ENCODE data around the gene ZBTB9. TPM values are rescaled to one million over a fixed set of nuclear protein-coding genes. Genes with fewer than 3 reads are reported as not detected.

ZBTB9 gene
- total and polyA plus RNA-seq, 2 donors (not counting 1 experiment from before 2014, with no cell fraction given), result 2.9 to 11.8 TPM

DNA sequence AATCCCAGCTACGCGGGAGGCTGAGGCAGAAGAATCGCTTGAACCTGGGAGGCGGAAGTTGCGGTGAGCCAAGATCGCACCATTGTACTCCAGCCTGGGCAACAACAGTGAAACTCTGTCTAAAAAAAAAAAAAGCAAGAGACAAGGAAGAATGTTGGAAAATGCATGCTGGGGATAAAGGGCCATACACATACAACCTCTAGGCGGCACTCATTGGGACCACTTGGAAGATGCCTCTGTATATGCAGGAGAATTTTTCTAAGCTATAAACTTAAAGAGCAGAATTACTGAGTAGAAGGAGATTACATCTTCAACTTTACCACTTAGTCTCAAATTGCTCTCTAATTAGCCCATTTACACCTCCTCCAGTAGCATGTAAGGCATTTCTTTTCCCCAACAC lies 42.8 kb downstream of the ZBTB9 start:
- Mint-ChIP-seq H3K27me3 (peaks cover 5% of the 10 kb centered on the region), H3K4me1 (no peaks in the 10 kb centered on the region), H3K9me3 (ENCODE audit: insufficient read depth) (no peaks in the 10 kb centered on the region), H3K27ac (no peak overlapping the region), H3K4me3 (no peak overlapping the region)
- Histone ChIP-seq H2AFZ (ENCODE audit: insufficient read depth, low read depth, low read length, poor library complexity, severe bottlenecking) (no peak overlapping the region), H3K79me2 (ENCODE audit: control insufficient read depth, insufficient read depth, low read length) (no peaks in the 10 kb centered on the region), H3K9me3 (ENCODE audit: control extremely low read depth in 1 of 3, control insufficient read depth in 2 of 3, insufficient read depth in 1 of 3, low read length in 2 of 3) (no peaks in the 10 kb centered on the region), H3K4me2 (replicated peaks; ENCODE audit: low read depth, low read length, poor library complexity, severe bottlenecking) (no peak overlapping the region), H3K4me1 (ENCODE audit: control insufficient read depth in 2 of 2, insufficient read depth in 2 of 2, low read length in 2 of 2) (no peaks in the 10 kb centered on the region), H4K20me1 (ENCODE audit: control insufficient read depth, insufficient read depth, low read length, poor library complexity, severe bottlenecking) (no peaks in the 10 kb centered on the region), H3K4me3 (ENCODE audit: control extremely low read depth in 1 of 5, extremely low read depth in 1 of 5, insufficient read depth in 1 of 5, low read depth in 2 of 5, low read length in 4 of 5) (no peak overlapping the region), H3K27me3 (replicated peaks in 1 of 4; ENCODE audit: control extremely low read depth in 1 of 4, control insufficient read depth in 3 of 4, insufficient read depth in 4 of 4, low read length in 3 of 4) (no peaks in the 10 kb centered on the region), H3K36me3 (replicated peaks in 1 of 2; ENCODE audit: control extremely low read depth in 1 of 2, control insufficient read depth in 1 of 2, extremely low read depth in 1 of 2, insufficient read depth in 2 of 2, low read length in 1 of 2) (no peaks in the 10 kb centered on the region), H3K9ac (ENCODE audit: low read length) (no peak overlapping the region), H3K27ac (ENCODE audit: low read length in 2 of 2) (no peak overlapping the region)
- ChIA-PET POLR2A (no interaction called here), CTCF (interaction anchor here (0.7 kb wide), 1 partner anchor 123 kb away, joined by 3 read pairs; no protein-coding TSS in a partner anchor)
- ATAC-seq (ENCODE audit: low read depth), result no peak
- intact Hi-C loops (cut with micrococcal nuclease), result no loop called here
- TF ChIP-seq EZH2 (IDR thresholded peaks at IDR 0.05; ENCODE audit: borderline replicate concordance, insufficient read depth, low read depth, low read length, poor library complexity, severe bottlenecking) (no peak), CTCF (IDR thresholded peaks at IDR 0.05) (no peak)
- DNase-seq, result no peak
- 100% methylated on average over 3 of the region's 7 CpGs for WGBS (ENCODE audit: insufficient coverage)

- intact Hi-C loops (cut with micrococcal nuclease), result no loop called here
- H3K9ac ChIP-seq (ENCODE audit: low read length), result no peak overlapping the region
- ChIA-PET CTCF (no interaction called here), POLR2A (interaction anchor here (0.6 kb wide), 1 partner anchor 14 kb away, joined by 7 read pairs; no protein-coding TSS in a partner anchor)
- Mint-ChIP-seq H3K27me3 (peaks cover 12% of the 10 kb centered on the region), H3K27ac (no peak overlapping the region), H3K4me3 (no peak overlapping the region), H3K9me3 (ENCODE audit: insufficient read depth) (no peaks in the 10 kb centered on the region), H3K4me1 (no peaks in the 10 kb centered on the region)
- H3K27ac ChIP-seq (ENCODE audit: low read length in 2 of 2), result no peak overlapping the region
- H3K4me1 ChIP-seq (ENCODE audit: control insufficient read depth in 2 of 2, insufficient read depth in 2 of 2, low read length in 2 of 2), result no peaks in the 10 kb centered on the region
- DNase-seq (no peak), ATAC-seq (ENCODE audit: low read depth) (no peak)
- WGBS (ENCODE audit: insufficient coverage), result 90% methylated on average over 23 of the region's 23 CpGs
- no peak overlapping the region for H3K4me3 ChIP-seq (ENCODE audit: control extremely low read depth in 1 of 5, extremely low read depth in 1 of 5, insufficient read depth in 1 of 5, low read depth in 2 of 5, low read length in 4 of 5)
- H2AFZ ChIP-seq (ENCODE audit: insufficient read depth, low read depth, low read length, poor library complexity, severe bottlenecking), result no peak overlapping the region
- no peak for TF ChIP-seq EZH2 (IDR thresholded peaks at IDR 0.05; ENCODE audit: borderline replicate concordance, insufficient read depth, low read depth, low read length, poor library complexity, severe bottlenecking)
- TF ChIP-seq CTCF (IDR thresholded peaks at IDR 0.05), result no peak
- no peaks in the 10 kb centered on the region for H3K36me3 ChIP-seq (replicated peaks in 1 of 2; ENCODE audit: control extremely low read depth in 1 of 2, control insufficient read depth in 1 of 2, extremely low read depth in 1 of 2, insufficient read depth in 2 of 2, low read length in 1 of 2)
- H3K4me2 ChIP-seq (replicated peaks; ENCODE audit: low read depth, low read length, poor library complexity, severe bottlenecking), result no peak overlapping the region
- H4K20me1 ChIP-seq (ENCODE audit: control insufficient read depth, insufficient read depth, low read length, poor library complexity, severe bottlenecking), result no peaks in the 10 kb centered on the region
- H3K79me2 ChIP-seq (ENCODE audit: control insufficient read depth, insufficient read depth, low read length), result no peaks in the 10 kb centered on the region
- H3K9me3 ChIP-seq (ENCODE audit: control extremely low read depth in 1 of 3, control insufficient read depth in 2 of 3, insufficient read depth in 1 of 3, low read length in 2 of 3), result no peaks in the 10 kb centered on the region
- peaks cover 0 to 2% (median 0%) of the 10 kb centered on the region in 4 experiments for H3K27me3 ChIP-seq (replicated peaks in 1 of 4; ENCODE audit: control extremely low read depth in 1 of 4, control insufficient read depth in 3 of 4, insufficient read depth in 4 of 4, low read length in 3 of 4)
Observed at GRCh38 chr6:33502486-33502885, 48.1 kb downstream of the ZBTB9 start.

Data from B cell (primary cell).